IMR-90 (cell line): ENCODE results near the gene OR52B6. TPM values are rescaled to one million over a fixed set of nuclear protein-coding genes. Genes with fewer than 3 reads are reported as not detected.

ENCODE experiments used
- ATAC-seq: fragments of 200-7000 bp; cut with Tn5 transposase; 2 replicates; pipeline ENCODE4 v1.9.1; 2020; ENCODE audit warnings: low read depth, mild to moderate bottlenecking, moderate library complexity
- BruUV-seq: library from RNA; stranded (reverse); fragments of 400-500 nt; replicated peaks from 2 replicates; lab custom pipeline; 2021; lab: Mats Ljungman, UMichigan
- CTCF ChIA-PET: fragments of 300-600 bp; formaldehyde crosslinking; extraction: SDS; loops from one replicate; lab custom pipeline; 2021; ENCODE audit warnings: antibody characterized with exemption; lab: Yijun Ruan, JAX
- POLR2A ChIA-PET: fragments of 300-600 bp; sonication (Branson Sonifier 250); formaldehyde crosslinking; loops from one replicate; lab custom pipeline; 2022; ENCODE audit warnings: antibody characterized with exemption; ENCODE audit not compliant: unreplicated experiment; lab: Charles Lee
- DNase-seq: peaks from one replicate; pipeline ENCODE4 v3.0.0; 2013
- H2AFZ ChIP-seq: replicated peaks from 2 replicates; pipeline ENCODE3; 2013; ENCODE audit warnings: low read length, mild to moderate bottlenecking; ENCODE audit not compliant: poor library complexity
- H2AK5ac ChIP-seq: 2 replicates; pipeline ENCODE4 v1.6.1; 2013; ENCODE audit warnings: low read depth, low read length, inconsistent platforms
- H2AK9ac ChIP-seq: replicated peaks from 2 replicates; pipeline ENCODE3; 2013; ENCODE audit warnings: mild to moderate bottlenecking, low read depth, low read length, moderate library complexity; ENCODE audit not compliant: poor library complexity
- H2BK120ac ChIP-seq: 2 replicates; pipeline ENCODE4 v1.6.1; 2013; ENCODE audit warnings: low read depth, low read length, inconsistent platforms
- H2BK15ac ChIP-seq: 3 replicates; pipeline ENCODE4 v1.6.1; 2013; ENCODE audit warnings: low read depth, low read length, inconsistent platforms
- H2BK20ac ChIP-seq: 2 replicates; pipeline ENCODE4 v1.6.1; 2013; ENCODE audit warnings: low read depth, mild to moderate bottlenecking, inconsistent platforms, low read length, moderate library complexity
- H2BK5ac ChIP-seq: 2 replicates; pipeline ENCODE4 v1.6.1; 2013; ENCODE audit warnings: mild to moderate bottlenecking, low read depth, low read length, inconsistent platforms; ENCODE audit not compliant: poor library complexity, severe bottlenecking
- H3K14ac ChIP-seq: replicated peaks from 2 replicates; pipeline ENCODE4 v1.6.1; 2013; ENCODE audit warnings: low read depth, low read length, inconsistent platforms
- H3K18ac ChIP-seq: 2 replicates; pipeline ENCODE4 v1.6.1; 2013; ENCODE audit warnings: low read depth, low read length, control low read depth
- H3K23ac ChIP-seq: 2 replicates; pipeline ENCODE4 v1.6.1; 2013; ENCODE audit warnings: low read depth, low read length, inconsistent platforms
- H3K27ac ChIP-seq: 2 replicates; pipeline ENCODE4 v1.5.1; 2013; ENCODE audit warnings: mild to moderate bottlenecking, control low read depth, low read length; ENCODE audit not compliant: insufficient read depth
- H3K27me3 ChIP-seq: 2 replicates; pipeline ENCODE4 v1.6.1; 2013; ENCODE audit warnings: low read length; ENCODE audit not compliant: control insufficient read depth, insufficient read depth
- H3K36me3 ChIP-seq: 2 replicates; pipeline ENCODE4 v1.6.1; 2013; ENCODE audit warnings: low read length, mixed read lengths; ENCODE audit not compliant: control insufficient read depth, insufficient read depth
- H3K4ac ChIP-seq: 2 replicates; pipeline ENCODE4 v1.6.1; 2013; ENCODE audit warnings: low read depth, low read length, inconsistent platforms
- H3K4me1 ChIP-seq: 2 replicates; pipeline ENCODE4 v1.6.1; 2013; ENCODE audit warnings: low read length, mixed read lengths; ENCODE audit not compliant: control insufficient read depth, insufficient read depth
- H3K4me2 ChIP-seq: 2 replicates; pipeline ENCODE4 v1.6.1; 2013; ENCODE audit warnings: low read depth, mild to moderate bottlenecking, control low read depth, low read length, moderate library complexity
- H3K4me3 ChIP-seq: 2 replicates; pipeline ENCODE4 v1.5.1; 2013; ENCODE audit warnings: low read depth, mild to moderate bottlenecking, control low read depth, low read length, moderate library complexity; ENCODE audit not compliant: insufficient read depth
- H3K56ac ChIP-seq: 2 replicates; pipeline ENCODE4 v1.6.1; 2013; ENCODE audit warnings: low read length, inconsistent platforms; ENCODE audit not compliant: insufficient read depth; ENCODE audit errors: extremely low read depth
- H3K79me1 ChIP-seq, 2 experiments: 2 replicates each; pipeline ENCODE4 v1.6.1; 2013; ENCODE audit warnings: low read length in 2 of 2, inconsistent platforms in 1 of 2, low read depth in 1 of 2
- H3K9ac ChIP-seq: 2 replicates; pipeline ENCODE4 v1.6.1; 2013; ENCODE audit warnings: low read depth, low read length, control low read depth
- H3K9me1 ChIP-seq: 2 replicates; pipeline ENCODE4 v1.6.1; 2013; ENCODE audit warnings: low read length, inconsistent platforms; ENCODE audit not compliant: insufficient read depth
- H3K9me3 ChIP-seq: 2 replicates; pipeline ENCODE4 v1.6.1; 2013; ENCODE audit warnings: low read length; ENCODE audit not compliant: control insufficient read depth, insufficient read depth
- H4K20me1 ChIP-seq: 2 replicates; pipeline ENCODE4 v1.6.1; 2013; ENCODE audit warnings: low read length, inconsistent platforms; ENCODE audit not compliant: insufficient read depth
- H4K5ac ChIP-seq: 2 replicates; pipeline ENCODE4 v1.6.1; 2013; ENCODE audit warnings: mild to moderate bottlenecking, low read depth, low read length, control low read depth
- H4K8ac ChIP-seq, 2 experiments: 2 replicates each; pipeline ENCODE4 v1.6.1; 2013; ENCODE audit warnings: low read depth in 2 of 2, low read length in 2 of 2, control low read depth in 1 of 2, inconsistent platforms in 1 of 2
- H4K91ac ChIP-seq: 2 replicates; pipeline ENCODE4 v1.6.1; 2013; ENCODE audit warnings: low read depth, low read length, inconsistent platforms; ENCODE audit not compliant: insufficient read depth
- BHLHE40 ChIP-seq: fragments of 150-350 bp; IDR thresholded peaks from 2 replicates; pipeline ENCODE4 v1.6.1; 2016; ENCODE audit warnings: mild to moderate bottlenecking, low read depth, low read length
- CEBPB ChIP-seq: IDR thresholded peaks from 2 replicates; pipeline ENCODE4 v1.6.1; 2012; ENCODE audit warnings: low read depth, low read length, improper control_type of control experiment
- CHD1 ChIP-seq: IDR thresholded peaks from 2 replicates; pipeline ENCODE4 v1.6.1; 2012; ENCODE audit warnings: low read depth, low read length, improper control_type of control experiment
- CTCF ChIP-seq: conservative IDR thresholded peaks from 2 replicates; pipeline ENCODE4 v1.5.1; 2012; ENCODE audit warnings: mild to moderate bottlenecking, low read depth, low read length, improper control_type of control experiment
- ELK1 ChIP-seq: fragments of 150-350 bp; IDR thresholded peaks from 2 replicates; pipeline ENCODE4 v1.6.1; 2016; ENCODE audit warnings: low read depth, mild to moderate bottlenecking, low read length, moderate library complexity, borderline replicate concordance
- FOS ChIP-seq: fragments of 150-350 bp; IDR thresholded peaks from 2 replicates; pipeline ENCODE4 v1.6.1; 2016; ENCODE audit warnings: low read depth, low read length
- MAFK ChIP-seq: IDR thresholded peaks from 2 replicates; pipeline ENCODE4 v1.6.1; 2012; ENCODE audit warnings: low read depth, low read length, improper control_type of control experiment
- MAZ ChIP-seq: IDR thresholded peaks from 2 replicates; pipeline ENCODE4 v1.6.1; 2012; ENCODE audit warnings: low read depth, mild to moderate bottlenecking, low read length, improper control_type of control experiment, moderate library complexity, borderline replicate concordance
- MXI1 ChIP-seq: IDR thresholded peaks from 2 replicates; pipeline ENCODE4 v1.6.1; 2012; ENCODE audit warnings: low read depth, mild to moderate bottlenecking, low read length, moderate library complexity, borderline replicate concordance
- NFE2L2 ChIP-seq: fragments of 150-350 bp; IDR thresholded peaks from 2 replicates; pipeline ENCODE4 v1.6.1; 2016; ENCODE audit warnings: low read depth, mild to moderate bottlenecking, low read length
- POLR2A ChIP-seq: IDR thresholded peaks from 2 replicates; pipeline ENCODE4 v1.6.1; 2012; ENCODE audit warnings: mild to moderate bottlenecking, low read depth, low read length
- RAD21 ChIP-seq: IDR thresholded peaks from 2 replicates; pipeline ENCODE4 v1.6.1; 2012; ENCODE audit warnings: low read length, improper control_type of control experiment
- RCOR1 ChIP-seq: IDR thresholded peaks from 2 replicates; pipeline ENCODE4 v1.6.1; 2012; ENCODE audit warnings: mild to moderate bottlenecking, low read length, improper control_type of control experiment; ENCODE audit not compliant: insufficient replicate concordance
- RFX5 ChIP-seq: IDR thresholded peaks from 2 replicates; pipeline ENCODE4 v1.8.0; 2012; ENCODE audit warnings: low read depth, mild to moderate bottlenecking, low read length, moderate library complexity
- SMC3 ChIP-seq: fragments of 150-350 bp; IDR thresholded peaks from 2 replicates; pipeline ENCODE4 v1.6.1; 2016; ENCODE audit warnings: low read depth, mild to moderate bottlenecking, antibody characterized with exemption, low read length, moderate library complexity
- USF2 ChIP-seq: fragments of 150-350 bp; IDR thresholded peaks from 2 replicates; pipeline ENCODE4 v1.6.1; 2017; ENCODE audit warnings: mild to moderate bottlenecking, antibody characterized with exemption, low read length, low read depth
- WGBS, 2 experiments: methylation state at CpG; one replicate each; pipeline versions ENCODE4 v1.1.5 to v1.1.7; 2013; ENCODE audit warnings: missing lambda C conversion rate in 2 of 2; ENCODE audit not compliant: insufficient read length in 1 of 2; ENCODE audit errors: extremely low coverage in 2 of 2; 5-methylcytosine and 5-hydroxymethylcytosine counted together
- dilution Hi-C: fragments of 300-500 bp; cut with HindIII; formaldehyde crosslinking; loops from one replicate; pipeline ENCODE4 v1.14.3; 2018; ENCODE audit warnings: low sequenced_read_pairs; ENCODE audit not compliant: unreplicated experiment
- in situ Hi-C: fragments of 300-500 bp; cut with MboI; formaldehyde crosslinking; loops from 3 replicates; pipeline ENCODE4 v1.14.3; 2019; ENCODE audit warnings: low sequenced_read_pairs, inconsistent platforms, mixed read lengths
- intact Hi-C: fragments of 100-400 bp; cut with micrococcal nuclease; formaldehyde crosslinking; loops from 2 replicates; pipeline ENCODE4 v1.10.0; 2022
- polyA plus RNA-seq, 3 experiments: library from polyadenylated mRNA; depleted of rRNA; stranded (reverse); fragments of >200 nt; gene quantifications; 2 replicates each; pipeline ENCODE4 v1.2.3, GENCODE V29; 2012; ENCODE audit warnings: low replicate concordance in 1 of 3
- total RNA-seq: library from RNA; depleted of rRNA; stranded (reverse); fragments of >200 nt; gene quantifications from 2 replicates; pipeline ENCODE4 v1.2.3, GENCODE V29; 2012

The OR52B6 gene
- total and polyA plus RNA-seq, 2 of the 4 experiments (the other 2 are of a cell fraction): not detected

- H2AK9ac ChIP-seq: no peak overlapping the region
- no peak overlapping the region for H2BK120ac ChIP-seq
- H3K79me1 ChIP-seq: no peaks in the 10 kb centered on the region
- H3K56ac ChIP-seq: no peak overlapping the region
- H3K9me3 ChIP-seq: no peaks in the 10 kb centered on the region
- no peak overlapping the region for H4K91ac ChIP-seq
- no peak for TF ChIP-seq FOS
- no peak for TF ChIP-seq CTCF
- TF ChIP-seq NFE2L2: no peak
- TF ChIP-seq SMC3: no peak
- no peak for TF ChIP-seq MAZ
- TF ChIP-seq MAFK: no peak
- TF ChIP-seq RCOR1: no peak
- no peak for TF ChIP-seq MXI1
- TF ChIP-seq CHD1: no peak
- TF ChIP-seq CEBPB: no peak
- TF ChIP-seq USF2: no peak
- TF ChIP-seq POLR2A: no peak
- no peak for TF ChIP-seq RFX5
- TF ChIP-seq ELK1: no peak
- TF ChIP-seq RAD21: no peak
- TF ChIP-seq BHLHE40: no peak
- H3K27ac ChIP-seq: no peak overlapping the region
- no peak overlapping the region for H3K4ac ChIP-seq
- H3K4me3 ChIP-seq: no peak overlapping the region
- dilution Hi-C loops (no loop called here), intact Hi-C loops (no loop called here), in situ Hi-C loops (no loop called here)
- WGBS, 2 experiments: 40% methylated on average over 1 of the region's 4 CpGs; no CpG with 5 or more reads in 1 of the 2 experiments
- no peak overlapping the region for H3K23ac ChIP-seq
- no peak overlapping the region for H2BK15ac ChIP-seq
- H3K36me3 ChIP-seq: no peaks in the 10 kb centered on the region
- no peaks in the 10 kb centered on the region for H3K9me1 ChIP-seq
- ChIA-PET POLR2A (no interaction called here), CTCF (no interaction called here)
- H3K9ac ChIP-seq: no peak overlapping the region
- no peak overlapping the region for H3K4me2 ChIP-seq
- no peaks in the 10 kb centered on the region for H3K4me1 ChIP-seq
- no peak overlapping the region for H3K14ac ChIP-seq
- no TSS peak for BruUV-seq
- H2BK5ac ChIP-seq: no peak overlapping the region
- no peak overlapping the region for H2AFZ ChIP-seq
- no peaks in the 10 kb centered on the region for H4K20me1 ChIP-seq
- no peak overlapping the region for H4K8ac ChIP-seq
- H2AK5ac ChIP-seq: no peak overlapping the region
- H3K27me3 ChIP-seq: peaks cover 2% of the 10 kb centered on the region; the same call in 1 of the 2 replicates
- DNase-seq (no peak), ATAC-seq (no peak)
- H3K18ac ChIP-seq: no peak overlapping the region
- no peak overlapping the region for H4K5ac ChIP-seq
- no peak overlapping the region for H2BK20ac ChIP-seq
Measured at GRCh38 chr11:5575152-5575551, 5.5 kb upstream of the OR52B6 start.
